WTC11 (cell line): ENCODE results near the gene ECM1. TPM values are rescaled to one million over a fixed set of nuclear protein-coding genes. Genes with fewer than 3 reads are reported as not detected.

Source experiments
- ATAC-seq: fragments of 200-7000 bp; cut with Tn5 transposase; 2 replicates; pipeline ENCODE4 v1.10.0; 2021; ENCODE audit warnings: mild to moderate bottlenecking, moderate library complexity
- CTCF ChIA-PET: fragments of 300-600 bp; sonication (Branson Sonifier 250); formaldehyde crosslinking; loops from one replicate; lab custom pipeline; 2021; ENCODE audit warnings: antibody characterized with exemption; lab: Charles Lee
- POLR2A ChIA-PET: fragments of 350-600 bp; sonication (Branson Sonifier 250); formaldehyde crosslinking; loops from one replicate; lab custom pipeline; 2021; ENCODE audit warnings: antibody characterized with exemption; lab: Charles Lee
- DNase-seq: peaks from one replicate; pipeline ENCODE4 v3.0.0; 2021; ENCODE audit warnings: low spot score
- H3K27ac Mint-ChIP-seq: 2 replicates; pipeline ENCODE4 v1.8.0; 2021; ENCODE audit warnings: mixed read lengths
- H3K27me3 Mint-ChIP-seq: 2 replicates; pipeline ENCODE4 v1.8.0; 2021; ENCODE audit warnings: low read depth, mild to moderate bottlenecking, moderate library complexity, mixed read lengths
- H3K36me3 Mint-ChIP-seq: 2 replicates; pipeline ENCODE4 v1.8.0; 2021; ENCODE audit warnings: mixed read lengths
- H3K4me1 Mint-ChIP-seq: 2 replicates; pipeline ENCODE4 v1.8.0; 2022; ENCODE audit warnings: mixed read lengths
- H3K4me3 Mint-ChIP-seq: 2 replicates; pipeline ENCODE4 v1.8.0; 2021; ENCODE audit warnings: mild to moderate bottlenecking, moderate library complexity, mixed read lengths
- H3K9me3 Mint-ChIP-seq: 2 replicates; pipeline ENCODE4 v1.8.0; 2021; ENCODE audit warnings: mixed read lengths
- FOXK1 ChIP-seq: sonication (generic); formaldehyde crosslinking; IDR thresholded peaks from 2 replicates; pipeline ENCODE4 v1.8.0; 2022; ENCODE audit warnings: mild to moderate bottlenecking, moderate library complexity, missing genetic modification reagents
- JUN ChIP-seq: sonication (generic); formaldehyde crosslinking; IDR thresholded peaks from 2 replicates; pipeline ENCODE4 v1.8.0; 2023; ENCODE audit warnings: mild to moderate bottlenecking, missing genetic modification reagents
- KAT7 ChIP-seq: sonication (generic); formaldehyde crosslinking; IDR thresholded peaks from 2 replicates; pipeline ENCODE4 v1.8.1; 2023; ENCODE audit warnings: missing genetic modification reagents, mild to moderate bottlenecking, borderline replicate concordance
- MYBL2 ChIP-seq: sonication (generic); formaldehyde crosslinking; IDR thresholded peaks from 2 replicates; pipeline ENCODE4 v1.8.1; 2023; ENCODE audit warnings: mild to moderate bottlenecking, moderate library complexity, missing genetic modification reagents
- NFE2L1 ChIP-seq: sonication (generic); formaldehyde crosslinking; IDR thresholded peaks from 2 replicates; pipeline ENCODE4 v1.8.1; 2023; ENCODE audit warnings: missing genetic modification reagents
- NR1H2 ChIP-seq: sonication (generic); formaldehyde crosslinking; IDR thresholded peaks from 2 replicates; pipeline ENCODE4 v1.9.0; 2021; ENCODE audit warnings: mild to moderate bottlenecking, moderate library complexity, missing genetic modification reagents
- OVOL2 ChIP-seq: fragments of 250-450 bp; sonication (Bioruptor Pico); IDR thresholded peaks from 2 replicates; pipeline ENCODE4 v1.9.0; 2021; ENCODE audit warnings: mild to moderate bottlenecking, borderline replicate concordance
- SMAD3 ChIP-seq: sonication (generic); formaldehyde crosslinking; IDR thresholded peaks from 2 replicates; pipeline ENCODE4 v1.8.0; 2022; ENCODE audit warnings: missing genetic modification reagents, mild to moderate bottlenecking, borderline replicate concordance
- SP1 ChIP-seq: sonication (generic); formaldehyde crosslinking; conservative IDR thresholded peaks from 2 replicates; pipeline ENCODE4 v1.8.1; 2022; ENCODE audit warnings: missing genetic modification reagents
- TEAD1 ChIP-seq: sonication (generic); formaldehyde crosslinking; IDR thresholded peaks from 2 replicates; pipeline ENCODE4 v1.8.0; 2022; ENCODE audit warnings: mild to moderate bottlenecking, missing genetic modification reagents
- ZBTB21 ChIP-seq: sonication (generic); formaldehyde crosslinking; IDR thresholded peaks from 2 replicates; pipeline ENCODE4 v1.8.1; 2023; ENCODE audit warnings: mild to moderate bottlenecking, missing genetic modification reagents, borderline replicate concordance
- ZNF423 ChIP-seq: fragments of 250-450 bp; sonication (Bioruptor Pico); IDR thresholded peaks from 2 replicates; pipeline ENCODE4 v2.1.2; 2022; ENCODE audit warnings: mild to moderate bottlenecking, moderate library complexity
- total RNA-seq: library from RNA; stranded (reverse); gene quantifications from 3 replicates; pipeline ENCODE4 v1.2.3, GENCODE V29; 2021
- TF ChIP-seq, protein P1 (sequence below): sonication (generic); formaldehyde crosslinking; IDR thresholded peaks from 2 replicates; pipeline ENCODE4 v1.8.0; 2023; ENCODE audit warnings: missing genetic modification reagents, mild to moderate bottlenecking, borderline replicate concordance
- TF ChIP-seq, protein P2 (sequence below): fragments of 250-450 bp; sonication (Bioruptor Pico); conservative IDR thresholded peaks from 2 replicates; pipeline ENCODE4 v1.9.0; 2021; ENCODE audit warnings: mild to moderate bottlenecking
- TF ChIP-seq, protein P3 (sequence below): sonication (generic); formaldehyde crosslinking; IDR thresholded peaks from 2 replicates; pipeline ENCODE4 v1.8.1; 2023; ENCODE audit warnings: mild to moderate bottlenecking, moderate library complexity, missing genetic modification reagents
- TF ChIP-seq, protein P4 (sequence below): sonication (generic); formaldehyde crosslinking; IDR thresholded peaks from 2 replicates; pipeline ENCODE4 v1.8.0; 2022; ENCODE audit warnings: missing genetic modification reagents
- TF ChIP-seq, protein P5 (sequence below): sonication (generic); formaldehyde crosslinking; IDR thresholded peaks from 2 replicates; pipeline ENCODE4 v1.8.1; 2022; ENCODE audit warnings: mild to moderate bottlenecking, missing genetic modification reagents, moderate library complexity, borderline replicate concordance

ECM1 gene
- total RNA-seq, 1 experiment from 2014 or later = 1.6 TPM

DNA sequence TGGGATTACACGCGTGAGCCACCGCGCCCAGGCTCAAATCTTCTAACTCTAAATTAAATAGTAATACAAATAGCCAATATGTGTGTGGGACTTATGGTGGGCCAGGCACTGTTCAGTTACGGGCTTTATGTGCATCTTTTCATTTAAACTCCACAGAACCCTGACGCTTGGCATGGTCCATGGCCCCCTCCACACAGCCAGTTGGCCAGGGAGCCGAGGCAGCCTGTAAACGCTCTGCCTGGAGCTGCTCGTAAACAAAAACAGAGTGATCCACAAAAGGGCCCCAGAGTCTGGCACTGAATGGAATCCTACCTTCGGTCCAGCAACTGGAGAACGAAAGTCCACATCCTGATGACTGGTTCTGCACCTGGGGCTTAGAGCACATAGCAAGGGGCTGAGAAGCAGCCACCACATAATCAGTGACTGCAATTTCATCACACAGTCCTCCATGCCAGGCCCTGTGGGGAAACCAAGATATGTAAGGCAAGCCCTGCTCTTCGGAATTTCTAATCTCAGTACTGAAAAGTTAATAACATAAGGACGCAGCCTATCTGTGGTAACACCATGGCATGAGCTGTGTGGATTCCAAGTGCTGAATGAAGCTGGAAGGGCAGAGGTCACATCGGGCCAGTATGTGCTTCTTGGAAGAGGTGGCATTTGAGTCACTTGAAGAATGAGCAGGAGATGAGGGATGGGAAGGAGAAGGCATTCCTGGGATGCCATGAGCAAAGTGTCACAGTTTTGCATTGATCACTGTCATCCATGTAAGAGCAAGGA is 27.8 kb downstream of the ECM1 start:
- ATAC-seq (no peak), DNase-seq (no peak)
- POLR2A ChIA-PET = interaction anchor here (1.0 kb wide), 1 partner anchor 172 kb away, joined by 3 read pairs; the partner anchor contains the start of gene RPRD2
- H3K27ac Mint-ChIP-seq = no peak overlapping the region
- H3K9me3 Mint-ChIP-seq = no peaks in the 10 kb centered on the region
- no peaks in the 10 kb centered on the region for H3K27me3 Mint-ChIP-seq
- no peak overlapping the region for H3K4me3 Mint-ChIP-seq
- TF ChIP-seq SP1 (CRISPR knock-in tag) (no peak), NFE2L1 (CRISPR knock-in tag) (no peak), ZBTB21 (CRISPR knock-in tag) (no peak), MYBL2 (CRISPR knock-in tag) (no peak), FOXK1 (CRISPR knock-in tag) (no peak), ZNF423 (CRISPR knock-in tag) (no peak), KAT7 (no peak), SMAD3 (CRISPR knock-in tag) (no peak), OVOL2 (CRISPR knock-in tag) (no peak), TEAD1 (CRISPR knock-in tag) (no peak), NR1H2 (CRISPR knock-in tag) (no peak), JUN (CRISPR knock-in tag) (no peak)
- TF ChIP-seq, protein P1, sequence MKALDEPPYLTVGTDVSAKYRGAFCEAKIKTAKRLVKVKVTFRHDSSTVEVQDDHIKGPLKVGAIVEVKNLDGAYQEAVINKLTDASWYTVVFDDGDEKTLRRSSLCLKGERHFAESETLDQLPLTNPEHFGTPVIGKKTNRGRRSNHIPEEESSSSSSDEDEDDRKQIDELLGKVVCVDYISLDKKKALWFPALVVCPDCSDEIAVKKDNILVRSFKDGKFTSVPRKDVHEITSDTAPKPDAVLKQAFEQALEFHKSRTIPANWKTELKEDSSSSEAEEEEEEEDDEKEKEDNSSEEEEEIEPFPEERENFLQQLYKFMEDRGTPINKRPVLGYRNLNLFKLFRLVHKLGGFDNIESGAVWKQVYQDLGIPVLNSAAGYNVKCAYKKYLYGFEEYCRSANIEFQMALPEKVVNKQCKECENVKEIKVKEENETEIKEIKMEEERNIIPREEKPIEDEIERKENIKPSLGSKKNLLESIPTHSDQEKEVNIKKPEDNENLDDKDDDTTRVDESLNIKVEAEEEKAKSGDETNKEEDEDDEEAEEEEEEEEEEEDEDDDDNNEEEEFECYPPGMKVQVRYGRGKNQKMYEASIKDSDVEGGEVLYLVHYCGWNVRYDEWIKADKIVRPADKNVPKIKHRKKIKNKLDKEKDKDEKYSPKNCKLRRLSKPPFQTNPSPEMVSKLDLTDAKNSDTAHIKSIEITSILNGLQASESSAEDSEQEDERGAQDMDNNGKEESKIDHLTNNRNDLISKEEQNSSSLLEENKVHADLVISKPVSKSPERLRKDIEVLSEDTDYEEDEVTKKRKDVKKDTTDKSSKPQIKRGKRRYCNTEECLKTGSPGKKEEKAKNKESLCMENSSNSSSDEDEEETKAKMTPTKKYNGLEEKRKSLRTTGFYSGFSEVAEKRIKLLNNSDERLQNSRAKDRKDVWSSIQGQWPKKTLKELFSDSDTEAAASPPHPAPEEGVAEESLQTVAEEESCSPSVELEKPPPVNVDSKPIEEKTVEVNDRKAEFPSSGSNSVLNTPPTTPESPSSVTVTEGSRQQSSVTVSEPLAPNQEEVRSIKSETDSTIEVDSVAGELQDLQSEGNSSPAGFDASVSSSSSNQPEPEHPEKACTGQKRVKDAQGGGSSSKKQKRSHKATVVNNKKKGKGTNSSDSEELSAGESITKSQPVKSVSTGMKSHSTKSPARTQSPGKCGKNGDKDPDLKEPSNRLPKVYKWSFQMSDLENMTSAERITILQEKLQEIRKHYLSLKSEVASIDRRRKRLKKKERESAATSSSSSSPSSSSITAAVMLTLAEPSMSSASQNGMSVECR (CRISPR knock-in tag) = no peak
- TF ChIP-seq, protein P2, sequence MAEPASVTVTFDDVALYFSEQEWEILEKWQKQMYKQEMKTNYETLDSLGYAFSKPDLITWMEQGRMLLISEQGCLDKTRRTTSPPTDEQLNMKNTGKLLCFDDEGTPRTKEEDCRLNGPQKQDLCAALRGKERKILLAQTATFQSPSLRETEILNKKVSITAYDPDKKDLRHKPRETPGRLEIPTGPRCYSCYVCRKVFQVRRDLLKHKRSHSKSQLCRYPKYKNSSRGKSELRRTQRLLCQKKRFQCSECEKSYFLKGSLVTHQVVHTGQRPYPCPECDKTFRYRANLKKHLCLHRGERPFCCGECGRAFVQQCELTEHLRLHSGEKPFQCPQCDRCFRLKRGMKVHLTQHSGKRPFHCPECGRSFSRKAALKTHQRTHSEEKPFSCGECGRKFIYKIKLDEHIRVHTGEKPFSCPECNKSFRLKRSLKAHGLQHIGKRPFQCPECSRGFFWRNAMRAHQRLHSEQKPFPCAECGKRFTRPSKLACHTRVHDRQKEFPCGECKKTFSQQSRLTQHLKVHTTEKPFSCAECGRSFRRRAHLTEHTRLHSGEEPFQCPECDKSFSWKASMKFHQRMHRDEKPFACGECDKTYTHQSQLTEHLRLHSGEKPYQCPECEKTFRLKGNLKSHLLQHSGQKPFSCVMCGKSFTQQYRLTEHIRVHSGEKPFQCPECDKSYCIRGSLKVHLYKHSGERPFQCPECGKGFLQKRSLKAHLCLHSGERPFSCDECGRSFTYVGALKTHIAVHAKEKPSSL (CRISPR knock-in tag) = no peak
- TF ChIP-seq, protein P3, sequence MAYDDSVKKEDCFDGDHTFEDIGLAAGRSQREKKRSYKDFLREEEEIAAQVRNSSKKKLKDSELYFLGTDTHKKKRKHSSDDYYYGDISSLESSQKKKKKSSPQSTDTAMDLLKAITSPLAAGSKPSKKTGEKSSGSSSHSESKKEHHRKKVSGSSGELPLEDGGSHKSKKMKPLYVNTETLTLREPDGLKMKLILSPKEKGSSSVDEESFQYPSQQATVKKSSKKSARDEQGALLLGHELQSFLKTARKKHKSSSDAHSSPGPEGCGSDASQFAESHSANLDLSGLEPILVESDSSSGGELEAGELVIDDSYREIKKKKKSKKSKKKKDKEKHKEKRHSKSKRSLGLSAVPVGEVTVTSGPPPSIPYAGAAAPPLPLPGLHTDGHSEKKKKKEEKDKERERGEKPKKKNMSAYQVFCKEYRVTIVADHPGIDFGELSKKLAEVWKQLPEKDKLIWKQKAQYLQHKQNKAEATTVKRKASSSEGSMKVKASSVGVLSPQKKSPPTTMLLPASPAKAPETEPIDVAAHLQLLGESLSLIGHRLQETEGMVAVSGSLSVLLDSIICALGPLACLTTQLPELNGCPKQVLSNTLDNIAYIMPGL (CRISPR knock-in tag) = no peak
- TF ChIP-seq, protein P4, sequence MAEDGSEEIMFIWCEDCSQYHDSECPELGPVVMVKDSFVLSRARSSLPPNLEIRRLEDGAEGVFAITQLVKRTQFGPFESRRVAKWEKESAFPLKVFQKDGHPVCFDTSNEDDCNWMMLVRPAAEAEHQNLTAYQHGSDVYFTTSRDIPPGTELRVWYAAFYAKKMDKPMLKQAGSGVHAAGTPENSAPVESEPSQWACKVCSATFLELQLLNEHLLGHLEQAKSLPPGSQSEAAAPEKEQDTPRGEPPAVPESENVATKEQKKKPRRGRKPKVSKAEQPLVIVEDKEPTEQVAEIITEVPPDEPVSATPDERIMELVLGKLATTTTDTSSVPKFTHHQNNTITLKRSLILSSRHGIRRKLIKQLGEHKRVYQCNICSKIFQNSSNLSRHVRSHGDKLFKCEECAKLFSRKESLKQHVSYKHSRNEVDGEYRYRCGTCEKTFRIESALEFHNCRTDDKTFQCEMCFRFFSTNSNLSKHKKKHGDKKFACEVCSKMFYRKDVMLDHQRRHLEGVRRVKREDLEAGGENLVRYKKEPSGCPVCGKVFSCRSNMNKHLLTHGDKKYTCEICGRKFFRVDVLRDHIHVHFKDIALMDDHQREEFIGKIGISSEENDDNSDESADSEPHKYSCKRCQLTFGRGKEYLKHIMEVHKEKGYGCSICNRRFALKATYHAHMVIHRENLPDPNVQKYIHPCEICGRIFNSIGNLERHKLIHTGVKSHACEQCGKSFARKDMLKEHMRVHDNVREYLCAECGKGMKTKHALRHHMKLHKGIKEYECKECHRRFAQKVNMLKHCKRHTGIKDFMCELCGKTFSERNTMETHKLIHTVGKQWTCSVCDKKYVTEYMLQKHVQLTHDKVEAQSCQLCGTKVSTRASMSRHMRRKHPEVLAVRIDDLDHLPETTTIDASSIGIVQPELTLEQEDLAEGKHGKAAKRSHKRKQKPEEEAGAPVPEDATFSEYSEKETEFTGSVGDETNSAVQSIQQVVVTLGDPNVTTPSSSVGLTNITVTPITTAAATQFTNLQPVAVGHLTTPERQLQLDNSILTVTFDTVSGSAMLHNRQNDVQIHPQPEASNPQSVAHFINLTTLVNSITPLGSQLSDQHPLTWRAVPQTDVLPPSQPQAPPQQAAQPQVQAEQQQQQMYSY (CRISPR knock-in tag) = no peak
- TF ChIP-seq, protein P5, sequence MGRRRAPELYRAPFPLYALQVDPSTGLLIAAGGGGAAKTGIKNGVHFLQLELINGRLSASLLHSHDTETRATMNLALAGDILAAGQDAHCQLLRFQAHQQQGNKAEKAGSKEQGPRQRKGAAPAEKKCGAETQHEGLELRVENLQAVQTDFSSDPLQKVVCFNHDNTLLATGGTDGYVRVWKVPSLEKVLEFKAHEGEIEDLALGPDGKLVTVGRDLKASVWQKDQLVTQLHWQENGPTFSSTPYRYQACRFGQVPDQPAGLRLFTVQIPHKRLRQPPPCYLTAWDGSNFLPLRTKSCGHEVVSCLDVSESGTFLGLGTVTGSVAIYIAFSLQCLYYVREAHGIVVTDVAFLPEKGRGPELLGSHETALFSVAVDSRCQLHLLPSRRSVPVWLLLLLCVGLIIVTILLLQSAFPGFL (CRISPR knock-in tag) = no peak
- peaks cover 19% of the 10 kb centered on the region for H3K4me1 Mint-ChIP-seq
- no peaks in the 10 kb centered on the region for H3K36me3 Mint-ChIP-seq
- CTCF ChIA-PET = interaction anchor here (1.1 to 8.6 kb wide), 5 partner anchors 9 to 32 kb away, joined by 4 to 144 read pairs (median 124); partner anchors contain the start of genes ADAMTSL4 and FALEC
